ENCODE measurements around the gene NEUROG1. TPM values are rescaled to one million over a fixed set of nuclear protein-coding genes. Genes with fewer than 3 reads are reported as not detected.
"Not testable (repeated sequence)": the region's sequence is repeated elsewhere in the genome, so short reads cannot be mapped to it uniquely, and the experiment has no call there.

NEUROG1 gene
- total RNA-seq, 1 experiment from 2014 or later: not detected

GRCh38 chr5:135521964-135522363 lies 13.8 kb downstream of the NEUROG1 start:
- H3K27me3 ChIP-seq: no peaks in the 10 kb centered on the region
- no peaks in the 10 kb centered on the region for H3K36me3 ChIP-seq
- DNase-seq: no peak
- peaks cover 17% of the 10 kb centered on the region for H3K9me3 ChIP-seq
- no peak overlapping the region for H3K4me3 ChIP-seq

- Histone ChIP-seq H3K9me3 (peaks cover 16% of the 10 kb centered on the region), H3K27me3 (no peaks in the 10 kb centered on the region), H3K4me3 (no peak overlapping the region), H3K36me3 (no peaks in the 10 kb centered on the region)
- DNase-seq: no peak
Observed at GRCh38 chr5:135517631-135518030, 18.1 kb downstream of the NEUROG1 start.

- DNase-seq: no peak
- H3K4me3 ChIP-seq: no peak overlapping the region
- no peaks in the 10 kb centered on the region for H3K27me3 ChIP-seq
- H3K36me3 ChIP-seq: no peaks in the 10 kb centered on the region
- H3K9me3 ChIP-seq: peaks cover 3% of the 10 kb centered on the region; the same call in 1 of the 2 replicates
Observed at GRCh38 chr5:135514116-135514515, 21.6 kb downstream of the NEUROG1 start.

GRCh38 chr5:135511761-135512575 lies 23.8 kb downstream of the NEUROG1 start:
- Histone ChIP-seq H3K36me3 (no peaks in the 10 kb centered on the region), H3K4me3 (no peak overlapping the region), H3K9me3 (0 out of 2 replicates have a peak, but pooled peaks cover 3% of the 10 kb centered on the region), H3K27me3 (no peaks in the 10 kb centered on the region)
- no peak for DNase-seq

- Histone ChIP-seq H3K9me3 (0 out of 2 replicates have a peak, but pooled peaks cover 3% of the 10 kb centered on the region), H3K27me3 (no peaks in the 10 kb centered on the region), H3K4me3 (no peak overlapping the region), H3K36me3 (no peaks in the 10 kb centered on the region)
- no peak for DNase-seq
Observed at GRCh38 chr5:135509995-135510394, 25.8 kb downstream of the NEUROG1 start.

GRCh38 chr5:135508496-135509005 lies 27.2 kb downstream of the NEUROG1 start:
- DNase-seq: no peak
- Histone ChIP-seq H3K36me3 (no peaks in the 10 kb centered on the region), H3K9me3 (no peaks in the 10 kb centered on the region), H3K27me3 (no peaks in the 10 kb centered on the region), H3K4me3 (no peak overlapping the region)

- peak; percentile 47 for DNase-seq
- Histone ChIP-seq H3K27me3 (no peaks in the 10 kb centered on the region), H3K9me3 (no peaks in the 10 kb centered on the region), H3K36me3 (no peaks in the 10 kb centered on the region), H3K4me3 (no peak overlapping the region)
Observed at GRCh38 chr5:135505973-135506372, 29.8 kb downstream of the NEUROG1 start.

- H3K27me3 ChIP-seq: no peaks in the 10 kb centered on the region
- H3K9me3 ChIP-seq: no peaks in the 10 kb centered on the region
- H3K36me3 ChIP-seq: no peaks in the 10 kb centered on the region
- no peak overlapping the region for H3K4me3 ChIP-seq
- no peak for DNase-seq
Observed at GRCh38 chr5:135504376-135504775, 31.4 kb downstream of the NEUROG1 start.

- H3K27me3 ChIP-seq: no peaks in the 10 kb centered on the region
Observed at GRCh38 chr5:135503871-135504270, 31.9 kb downstream of the NEUROG1 start.

GRCh38 chr5:135502836-135503520 lies 32.8 kb downstream of the NEUROG1 start:
- Histone ChIP-seq H3K9me3 (no peaks in the 10 kb centered on the region), H3K27me3 (no peaks in the 10 kb centered on the region), H3K36me3 (no peaks in the 10 kb centered on the region), H3K4me3 (no peak overlapping the region)
- no peak for DNase-seq

More at GRCh38 chr5:135503871-135504270, 31.9 kb downstream of the NEUROG1 start:
- Histone ChIP-seq H3K36me3 (no peaks in the 10 kb centered on the region), H3K9me3 (no peaks in the 10 kb centered on the region), H3K4me3 (no peak overlapping the region)
- DNase-seq: no peak

GRCh38 chr5:135501965-135502364 lies 33.8 kb downstream of the NEUROG1 start:
- H3K4me3 ChIP-seq: no peak overlapping the region
- H3K9me3 ChIP-seq: no peaks in the 10 kb centered on the region
- no peaks in the 10 kb centered on the region for H3K36me3 ChIP-seq
- DNase-seq: no peak
- H3K27me3 ChIP-seq: no peaks in the 10 kb centered on the region

- Histone ChIP-seq H3K9me3 (no peaks in the 10 kb centered on the region), H3K27me3 (no peaks in the 10 kb centered on the region), H3K4me3 (no peak overlapping the region), H3K36me3 (no peaks in the 10 kb centered on the region)
- DNase-seq: no peak
Observed at GRCh38 chr5:135498637-135498995, 37.1 kb downstream of the NEUROG1 start.

- no peaks in the 10 kb centered on the region for H3K36me3 ChIP-seq
- DNase-seq: peak; percentile 70
- H3K27me3 ChIP-seq: no peaks in the 10 kb centered on the region
- H3K4me3 ChIP-seq: no peak overlapping the region
- no peaks in the 10 kb centered on the region for H3K9me3 ChIP-seq
Observed at GRCh38 chr5:135497971-135498636, 37.7 kb downstream of the NEUROG1 start.

GRCh38 chr5:135495531-135495930 lies 40.2 kb downstream of the NEUROG1 start:
- H3K27me3 ChIP-seq, H3K36me3 ChIP-seq, DNase-seq, H3K4me3 ChIP-seq, H3K9me3 ChIP-seq: not testable (repeated sequence)

- Histone ChIP-seq H3K36me3 (no peaks in the 10 kb centered on the region), H3K4me3 (no peak overlapping the region), H3K9me3 (no peaks in the 10 kb centered on the region), H3K27me3 (no peaks in the 10 kb centered on the region)
- no peak for DNase-seq
Observed at GRCh38 chr5:135494196-135494595, 41.6 kb downstream of the NEUROG1 start.

GRCh38 chr5:135493406-135494180 lies 42.2 kb downstream of the NEUROG1 start:
- no peak overlapping the region for H3K4me3 ChIP-seq
- H3K27me3 ChIP-seq: no peaks in the 10 kb centered on the region
- DNase-seq: peak; percentile 91
- no peaks in the 10 kb centered on the region for H3K36me3 ChIP-seq
- H3K9me3 ChIP-seq: no peaks in the 10 kb centered on the region

- H3K27me3 ChIP-seq: no peaks in the 10 kb centered on the region
- DNase-seq: no peak
- H3K9me3 ChIP-seq: no peaks in the 10 kb centered on the region
- no peaks in the 10 kb centered on the region for H3K36me3 ChIP-seq
- H3K4me3 ChIP-seq: no peak overlapping the region
Observed at GRCh38 chr5:135492319-135492626, 43.5 kb downstream of the NEUROG1 start.

Data from MG63 (cell line).